ENCODE measurements around the gene MS4A1.

The MS4A1 gene

GRCh38 chr11:60504219-60504905 lies 48.7 kb downstream of the MS4A1 start:
- TF ChIP-seq SIN3A (IDR thresholded peaks at IDR 0.05; ENCODE audit: borderline replicate concordance, insufficient read depth, low read length) (no peak), TAF1 (IDR thresholded peaks at IDR 0.05; ENCODE audit: borderline replicate concordance, insufficient read depth, low read length) (no peak), POLR2AphosphoS5 (IDR thresholded peaks at IDR 0.05; ENCODE audit: low read depth, low read length) (no peak), FOXP2 (optimal IDR thresholded peaks at IDR 0.05; ENCODE audit: borderline replicate concordance, extremely low read depth, extremely low read length, insufficient read depth) (no peak), REST (IDR thresholded peaks at IDR 0.05; ENCODE audit: insufficient read depth in 1 of 2, low read depth in 2 of 2, low read length in 2 of 2) (no peak)

- TF ChIP-seq TAF1 (IDR thresholded peaks at IDR 0.05; ENCODE audit: borderline replicate concordance, insufficient read depth, low read length) (no peak), SIN3A (IDR thresholded peaks at IDR 0.05; ENCODE audit: borderline replicate concordance, insufficient read depth, low read length) (no peak), REST (IDR thresholded peaks at IDR 0.05; ENCODE audit: insufficient read depth in 1 of 2, low read depth in 2 of 2, low read length in 2 of 2) (no peak), FOXP2 (optimal IDR thresholded peaks at IDR 0.05; ENCODE audit: borderline replicate concordance, extremely low read depth, extremely low read length, insufficient read depth) (no peak), POLR2AphosphoS5 (IDR thresholded peaks at IDR 0.05; ENCODE audit: low read depth, low read length) (no peak)
Observed at GRCh38 chr11:60511393-60511792, 55.7 kb downstream of the MS4A1 start.

GRCh38 chr11:60512651-60513225 lies 57.1 kb downstream of the MS4A1 start:
- TF ChIP-seq TAF1 (IDR thresholded peaks at IDR 0.05; ENCODE audit: borderline replicate concordance, insufficient read depth, low read length) (no peak), POLR2AphosphoS5 (IDR thresholded peaks at IDR 0.05; ENCODE audit: low read depth, low read length) (no peak), SIN3A (IDR thresholded peaks at IDR 0.05; ENCODE audit: borderline replicate concordance, insufficient read depth, low read length) (no peak), FOXP2 (optimal IDR thresholded peaks at IDR 0.05; ENCODE audit: borderline replicate concordance, extremely low read depth, extremely low read length, insufficient read depth) (no peak), REST (IDR thresholded peaks at IDR 0.05; ENCODE audit: insufficient read depth in 1 of 2, low read depth in 2 of 2, low read length in 2 of 2) (no peak)

GRCh38 chr11:60513496-60514460 lies 58.1 kb downstream of the MS4A1 start:
- TF ChIP-seq FOXP2 (optimal IDR thresholded peaks at IDR 0.05; ENCODE audit: borderline replicate concordance, extremely low read depth, extremely low read length, insufficient read depth) (no peak), SIN3A (IDR thresholded peaks at IDR 0.05; ENCODE audit: borderline replicate concordance, insufficient read depth, low read length) (no peak), POLR2AphosphoS5 (IDR thresholded peaks at IDR 0.05; ENCODE audit: low read depth, low read length) (no peak), TAF1 (IDR thresholded peaks at IDR 0.05; ENCODE audit: borderline replicate concordance, insufficient read depth, low read length) (no peak), REST (IDR thresholded peaks at IDR 0.05; ENCODE audit: insufficient read depth in 1 of 2, low read depth in 2 of 2, low read length in 2 of 2) (no peak)
